ENCODE results near the gene TLE5.
A peak's percentile ranks its signal among the peaks of the same experiment; 100 is the strongest.
"Not testable (repeated sequence)": the region's sequence is repeated elsewhere in the genome, so short reads cannot be mapped to it uniquely, and the experiment has no call there.

The TLE5 gene

DNA sequence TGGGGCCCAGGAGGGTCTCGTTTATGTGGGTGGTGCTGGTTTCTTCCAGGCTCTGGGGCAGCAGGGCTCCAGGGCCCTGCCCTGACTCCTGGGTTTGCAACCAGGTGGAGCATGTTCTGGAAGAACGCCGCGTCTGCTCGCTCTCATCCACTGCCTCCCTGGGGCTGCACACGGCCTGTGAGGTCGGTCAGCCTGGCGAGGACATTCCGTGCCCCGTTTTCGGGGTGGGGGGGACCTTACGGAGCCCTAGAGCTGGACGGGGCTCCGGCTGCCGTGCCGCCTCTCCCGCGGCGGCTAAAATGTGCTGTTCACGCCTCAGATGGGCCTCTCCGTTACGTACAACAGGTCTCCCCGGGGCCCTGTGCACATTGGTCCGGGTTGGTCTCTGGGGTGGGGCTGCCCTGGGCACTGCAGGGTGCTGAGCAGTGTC, 35.2 kb upstream of the TLE5 start:
- no peak for DNase-seq
- in situ Hi-C loops (cut with HindIII; ENCODE audit: low pct_ligation_motif_present, low pct_unique_long_range_greater_than_20kb, low sequenced_read_pairs), result no loop called here

DNA sequence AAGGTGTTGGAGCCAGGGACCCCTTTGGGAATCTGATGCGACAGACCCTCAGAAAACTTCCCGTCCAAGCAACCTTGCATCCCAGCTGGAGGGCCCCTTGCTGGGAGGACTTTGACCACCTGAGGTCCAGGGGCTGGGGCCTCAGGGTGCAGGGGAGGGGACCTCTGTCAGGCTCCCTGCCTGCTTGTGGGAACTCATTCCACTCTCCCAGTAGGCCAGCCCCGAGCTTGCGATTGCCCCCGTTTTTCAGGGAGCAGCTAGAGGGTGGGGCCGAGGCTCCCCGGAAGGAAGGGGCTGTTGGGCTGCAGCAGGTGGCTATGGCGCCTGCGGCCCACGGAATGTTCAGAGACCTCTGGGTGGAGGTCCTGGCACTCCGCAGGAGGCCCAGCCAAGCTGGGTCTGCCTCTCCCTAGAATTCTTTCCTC, 34.6 kb upstream of the TLE5 start:
- DNase-seq, result no peak
- in situ Hi-C loops (cut with HindIII; ENCODE audit: low pct_ligation_motif_present, low pct_unique_long_range_greater_than_20kb, low sequenced_read_pairs), result no loop called here

DNA sequence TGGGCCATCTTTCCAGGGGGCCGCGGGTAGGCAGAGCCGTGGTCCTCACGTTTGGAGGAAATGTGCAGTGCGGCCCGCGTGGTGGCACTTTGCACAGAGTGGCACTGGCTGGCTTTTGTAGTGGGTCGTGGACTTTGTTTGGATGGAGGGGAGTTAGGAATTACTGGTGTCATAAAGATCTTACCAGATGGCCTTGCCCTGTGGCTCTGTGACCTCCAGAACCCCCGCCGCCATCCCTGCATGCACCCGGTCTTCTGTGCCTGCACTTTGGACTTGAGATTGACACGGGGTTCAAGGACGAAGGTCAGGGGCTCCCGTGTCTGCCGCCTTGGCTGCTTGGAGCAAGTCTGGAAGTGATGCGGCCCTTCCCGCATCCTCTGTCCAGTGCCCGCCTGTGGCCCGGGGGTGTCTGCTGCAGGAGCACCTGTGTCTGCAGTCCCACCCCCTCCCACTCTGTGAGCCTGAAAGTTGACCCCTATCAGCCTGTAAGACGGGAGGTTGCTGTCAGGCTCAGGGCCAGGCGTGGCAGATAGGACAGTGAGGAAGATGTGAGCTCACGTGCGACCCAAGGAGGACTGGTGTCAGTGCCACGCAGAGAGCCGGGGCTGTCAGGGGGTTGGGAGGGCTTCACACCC, 34.1 kb upstream of the TLE5 start:
- in situ Hi-C loops (cut with HindIII; ENCODE audit: low pct_ligation_motif_present, low pct_unique_long_range_greater_than_20kb, low sequenced_read_pairs), result no loop called here
- no peak for DNase-seq

DNA sequence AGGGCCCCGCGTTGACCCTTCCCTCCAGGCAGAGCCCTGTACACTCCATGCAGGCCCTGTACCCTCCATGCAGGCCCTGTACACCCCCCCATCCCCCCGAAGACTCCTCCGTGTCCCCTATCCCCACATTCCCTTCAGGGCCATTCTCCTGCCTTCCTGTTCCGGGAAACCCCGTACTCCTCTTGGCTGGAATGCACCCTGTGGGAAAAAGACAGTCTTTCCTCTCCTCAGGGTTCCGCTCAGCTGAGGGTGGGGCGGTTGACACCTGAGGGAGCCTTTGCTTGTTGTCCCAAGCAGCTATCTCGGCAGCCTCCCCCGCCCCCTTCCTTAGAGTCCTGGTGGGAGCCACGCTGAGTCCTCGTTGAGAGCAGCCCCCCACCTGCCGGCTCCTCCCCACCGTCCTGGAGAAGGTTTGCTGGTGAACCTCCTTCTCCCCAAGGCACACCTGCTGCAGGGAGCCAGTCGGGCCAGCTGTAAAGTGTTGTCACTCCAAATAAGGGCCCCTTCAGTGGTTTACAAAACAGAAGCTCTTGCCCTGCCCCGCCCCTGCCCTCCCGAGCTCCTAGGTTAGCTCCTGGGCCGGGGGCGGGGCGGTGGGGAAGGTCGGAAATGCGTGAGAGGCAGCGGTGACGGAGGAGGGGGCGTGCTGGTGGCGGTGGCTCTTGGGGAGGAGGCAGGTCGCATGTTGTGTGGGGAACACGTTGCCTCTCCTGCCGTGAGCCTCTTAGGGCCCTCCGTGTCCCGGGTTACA, 33.3 kb upstream of the TLE5 start:
- in situ Hi-C loops (cut with HindIII; ENCODE audit: low pct_ligation_motif_present, low pct_unique_long_range_greater_than_20kb, low sequenced_read_pairs), result no loop called here
- DNase-seq, result no peak

DNA sequence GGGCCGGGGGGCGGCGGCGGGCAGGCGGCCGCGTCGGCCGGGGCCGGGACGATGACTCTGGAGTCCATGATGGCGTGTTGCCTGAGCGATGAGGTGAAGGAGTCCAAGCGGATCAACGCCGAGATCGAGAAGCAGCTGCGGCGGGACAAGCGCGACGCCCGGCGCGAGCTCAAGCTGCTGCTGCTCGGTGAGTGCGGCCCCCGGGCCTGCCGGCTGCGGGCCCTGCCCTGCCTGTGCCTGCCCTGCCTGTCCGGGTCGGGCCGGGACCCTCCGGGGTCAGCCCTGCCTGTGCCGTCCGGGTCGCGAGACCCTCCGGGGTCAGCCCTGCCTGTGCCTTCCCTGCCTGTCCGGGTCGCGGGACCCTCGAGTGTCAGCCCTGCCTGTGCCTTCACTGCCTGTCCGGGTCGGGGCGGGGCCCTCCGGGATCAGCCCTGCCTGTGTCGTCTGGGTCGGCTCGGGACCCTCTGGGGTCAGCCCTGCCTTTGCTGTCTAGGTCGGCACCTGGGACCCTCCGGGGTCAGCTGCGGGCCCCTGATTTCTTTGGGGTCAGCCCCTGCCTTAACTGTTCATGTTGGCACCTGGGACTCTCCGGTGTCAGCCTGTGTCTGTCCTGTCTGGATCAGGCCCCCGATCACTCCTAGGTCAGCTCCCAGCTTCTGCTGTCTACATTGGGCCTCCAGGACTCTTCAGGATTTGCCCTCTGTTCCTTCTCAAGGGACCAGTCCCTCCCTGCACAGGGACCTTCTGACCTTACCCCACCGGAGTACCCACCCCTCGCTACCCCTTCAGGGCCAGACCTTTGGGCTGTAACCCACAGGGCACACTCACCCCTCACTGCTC, 32.5 kb upstream of the TLE5 start:
- in situ Hi-C loops (cut with HindIII; ENCODE audit: low pct_ligation_motif_present, low pct_unique_long_range_greater_than_20kb, low sequenced_read_pairs), result no loop called here
- peak; percentile 28 for DNase-seq

DNA sequence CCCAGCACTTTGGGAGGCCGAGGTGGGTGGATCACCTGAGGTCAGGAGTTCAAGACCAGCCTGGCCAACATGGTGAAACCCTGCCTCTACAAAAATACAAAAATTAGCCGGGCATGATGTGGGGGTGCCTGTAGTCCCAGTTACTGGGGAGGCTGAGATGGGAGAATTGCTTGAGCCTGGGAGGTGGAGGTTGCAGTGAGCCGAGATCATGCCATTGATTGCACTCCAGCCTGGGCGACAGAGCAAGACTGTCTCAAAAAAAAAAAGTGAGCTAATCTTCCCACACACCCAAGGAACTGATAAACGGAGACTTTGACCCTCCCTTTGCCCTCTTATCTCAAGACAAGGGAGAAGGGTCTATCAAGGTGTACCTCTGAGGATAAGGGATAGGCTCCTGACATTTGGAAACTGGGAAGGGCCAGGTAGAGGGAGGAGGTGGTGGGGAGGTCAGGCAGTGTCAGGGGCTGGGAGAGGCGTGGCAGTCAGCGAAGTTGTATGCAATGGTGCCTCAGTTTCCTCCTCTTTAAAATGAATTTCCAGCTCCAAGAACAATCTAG, 27.1 kb upstream of the TLE5 start:
- in situ Hi-C loops (cut with HindIII; ENCODE audit: low pct_ligation_motif_present, low pct_unique_long_range_greater_than_20kb, low sequenced_read_pairs); DNase-seq: not testable (repeated sequence)

DNA sequence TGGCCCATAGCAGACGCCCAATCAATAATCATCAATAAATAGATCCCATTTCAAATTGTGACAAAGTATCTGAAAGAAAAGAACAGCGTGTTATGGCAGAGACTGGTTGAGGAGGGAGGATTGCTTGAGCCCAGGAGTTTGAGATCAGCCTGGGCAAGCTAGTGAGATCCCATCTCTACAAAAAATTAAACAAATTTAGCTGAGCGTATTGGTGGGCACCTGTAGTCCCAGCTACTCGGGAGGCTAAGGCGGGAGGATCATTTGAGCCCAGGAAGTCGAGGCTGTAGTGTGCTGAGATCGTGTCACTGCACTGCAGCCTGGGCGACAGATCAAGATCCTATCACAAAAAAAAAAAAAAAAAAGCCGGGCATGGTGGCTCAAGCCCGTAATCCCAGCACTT, 25.5 kb upstream of the TLE5 start:
- in situ Hi-C loops (cut with HindIII; ENCODE audit: low pct_ligation_motif_present, low pct_unique_long_range_greater_than_20kb, low sequenced_read_pairs), result no loop called here
- no peak for DNase-seq

DNA sequence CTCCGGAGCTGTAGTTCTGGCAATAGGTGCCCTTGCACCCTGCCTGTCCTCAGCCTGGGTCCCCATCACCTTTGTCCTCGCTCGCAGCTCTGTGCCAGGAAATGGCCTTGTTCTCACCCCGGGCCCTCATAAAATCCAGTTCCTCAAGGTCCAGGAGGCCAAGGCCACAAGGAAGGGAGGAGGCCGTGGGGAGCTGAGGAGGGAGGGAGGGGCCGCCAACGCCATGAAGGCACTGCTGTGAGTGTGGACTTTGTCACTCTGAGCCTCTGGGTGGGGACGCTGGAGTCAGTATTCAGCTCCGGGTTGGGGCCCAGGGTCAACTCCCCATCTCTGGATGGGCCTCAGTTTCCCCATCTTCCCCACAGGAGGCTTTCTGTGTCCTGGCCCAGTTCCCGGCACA, 22.6 kb upstream of the TLE5 start:
- no peak for DNase-seq
- in situ Hi-C loops (cut with HindIII; ENCODE audit: low pct_ligation_motif_present, low pct_unique_long_range_greater_than_20kb, low sequenced_read_pairs), result no loop called here

DNA sequence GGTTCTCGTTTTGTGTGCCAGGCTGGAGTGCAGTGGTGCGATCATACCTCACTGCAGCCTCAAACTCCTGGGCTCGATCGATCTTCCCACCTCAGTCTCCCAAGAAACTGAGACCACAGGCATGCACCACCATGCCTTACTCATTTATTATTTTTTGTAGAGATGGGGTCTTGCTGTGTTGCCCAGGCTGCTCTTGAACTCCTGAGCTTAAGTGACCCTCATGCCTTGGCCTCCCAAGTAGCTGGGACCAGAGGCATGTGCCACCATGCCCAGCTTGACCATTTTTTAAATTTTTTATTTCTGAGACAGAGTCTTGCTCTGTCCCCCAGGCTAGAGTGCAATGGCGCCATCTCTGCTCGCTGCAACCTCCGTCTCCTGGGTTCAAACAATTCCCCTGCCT, 21.7 kb upstream of the TLE5 start:
- in situ Hi-C loops (cut with HindIII; ENCODE audit: low pct_ligation_motif_present, low pct_unique_long_range_greater_than_20kb, low sequenced_read_pairs), result no loop called here
- no peak for DNase-seq

DNA sequence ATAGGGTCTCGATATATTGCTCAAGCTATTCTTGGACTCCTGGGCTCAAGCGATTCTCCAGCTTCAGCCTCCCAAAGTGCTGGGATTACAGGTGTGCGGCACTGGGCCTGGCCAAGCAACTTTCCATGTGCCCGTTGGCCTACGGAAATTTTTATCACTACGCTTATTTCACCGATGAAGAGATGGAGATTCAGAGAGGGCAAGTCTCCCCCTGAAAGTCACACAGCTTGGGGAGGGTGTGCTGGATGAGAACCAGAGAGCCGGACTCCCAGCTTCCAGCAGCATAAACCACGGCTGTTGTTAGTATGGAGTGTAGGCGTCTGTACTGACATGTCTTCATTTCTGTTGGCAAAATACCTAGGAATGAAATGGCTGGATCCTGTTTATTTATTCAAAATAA, 20.0 kb upstream of the TLE5 start:
- no peak for DNase-seq
- in situ Hi-C loops (cut with HindIII; ENCODE audit: low pct_ligation_motif_present, low pct_unique_long_range_greater_than_20kb, low sequenced_read_pairs), result no loop called here

DNA sequence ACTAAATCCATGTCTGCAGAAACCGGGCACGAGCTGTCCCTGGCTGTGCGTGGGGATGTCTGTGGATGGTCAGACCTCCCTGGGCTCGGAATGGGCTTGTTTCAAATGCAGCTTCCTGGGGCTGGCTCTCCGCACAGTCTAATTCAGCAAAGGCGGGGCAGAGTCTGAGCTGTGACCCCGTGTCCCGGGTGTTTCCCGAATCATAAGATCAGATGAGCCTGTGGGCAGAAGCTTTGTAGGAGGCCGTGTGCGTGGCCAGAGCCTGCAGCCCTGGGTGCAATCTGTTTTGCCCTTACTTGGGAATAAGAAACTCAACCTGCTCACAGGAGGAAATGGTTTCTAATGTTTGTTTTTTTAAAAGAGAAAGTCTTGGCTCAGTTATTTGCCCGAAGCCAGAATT, 18.0 kb upstream of the TLE5 start:
- in situ Hi-C loops (cut with HindIII; ENCODE audit: low pct_ligation_motif_present, low pct_unique_long_range_greater_than_20kb, low sequenced_read_pairs), result no loop called here
- no peak for DNase-seq

DNA sequence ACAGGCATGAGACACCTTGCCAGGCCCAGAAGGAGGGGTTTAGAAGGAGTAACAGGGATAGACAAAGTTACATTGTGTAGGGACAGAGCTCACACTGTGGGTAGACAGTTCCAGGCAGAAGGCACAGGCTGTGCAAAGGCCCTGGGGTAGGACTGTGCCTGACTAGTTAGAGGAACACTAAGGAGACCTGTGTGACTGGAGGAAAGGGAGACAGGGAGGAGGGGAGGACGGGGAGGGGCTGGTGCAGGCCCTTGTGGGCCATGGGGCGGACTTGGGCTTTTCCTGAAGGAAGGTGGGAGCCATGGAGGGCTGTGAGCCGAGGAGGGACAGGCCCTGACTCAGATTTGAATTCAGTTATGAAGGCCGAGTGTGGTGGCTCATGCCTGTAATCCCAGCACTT, 17.3 kb upstream of the TLE5 start:
- in situ Hi-C loops (cut with HindIII; ENCODE audit: low pct_ligation_motif_present, low pct_unique_long_range_greater_than_20kb, low sequenced_read_pairs), result no loop called here
- DNase-seq, result no peak

DNA sequence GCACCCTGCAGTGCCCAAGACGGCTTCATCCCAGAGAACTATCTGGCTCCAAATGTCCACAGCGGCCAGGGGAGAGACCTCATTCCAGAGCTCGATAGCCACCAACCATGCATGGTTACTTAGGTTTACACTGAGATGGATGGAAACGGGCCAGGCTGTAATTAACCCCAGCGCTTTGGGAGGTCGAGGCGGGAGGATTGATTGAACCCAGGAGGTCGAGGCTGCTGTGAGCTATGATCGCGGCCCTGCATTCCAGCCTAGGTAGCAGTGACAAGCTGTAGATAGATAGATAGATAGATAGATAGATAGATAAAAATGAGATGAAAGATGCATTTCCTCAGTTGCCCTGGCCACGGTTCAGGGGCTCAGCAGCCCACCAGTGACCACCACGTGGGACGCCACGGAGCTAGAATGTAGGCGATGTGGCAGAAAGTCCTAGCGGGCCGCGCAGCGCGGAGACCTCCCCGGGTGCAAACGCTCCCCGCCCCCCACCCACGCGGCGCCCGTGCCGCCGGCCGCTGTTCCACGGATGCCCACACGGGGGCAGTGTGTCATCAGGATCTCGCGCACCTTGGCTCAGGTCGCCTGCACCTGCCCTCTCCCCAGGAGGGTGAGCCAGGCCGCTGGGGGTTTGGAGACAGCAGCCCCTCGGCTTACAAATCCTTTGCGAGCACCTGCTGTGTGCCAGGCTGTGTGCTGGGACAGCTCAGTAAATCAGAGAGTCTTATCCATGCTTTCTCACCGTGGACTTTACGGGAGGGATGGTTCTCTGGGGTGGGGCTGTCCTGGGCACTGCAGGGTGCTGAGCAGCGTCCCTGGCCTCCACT, 13.5 kb upstream of the TLE5 start:
- in situ Hi-C loops (cut with HindIII; ENCODE audit: low pct_ligation_motif_present, low pct_unique_long_range_greater_than_20kb, low sequenced_read_pairs), result no loop called here
- peak; percentile 31 for DNase-seq

DNA sequence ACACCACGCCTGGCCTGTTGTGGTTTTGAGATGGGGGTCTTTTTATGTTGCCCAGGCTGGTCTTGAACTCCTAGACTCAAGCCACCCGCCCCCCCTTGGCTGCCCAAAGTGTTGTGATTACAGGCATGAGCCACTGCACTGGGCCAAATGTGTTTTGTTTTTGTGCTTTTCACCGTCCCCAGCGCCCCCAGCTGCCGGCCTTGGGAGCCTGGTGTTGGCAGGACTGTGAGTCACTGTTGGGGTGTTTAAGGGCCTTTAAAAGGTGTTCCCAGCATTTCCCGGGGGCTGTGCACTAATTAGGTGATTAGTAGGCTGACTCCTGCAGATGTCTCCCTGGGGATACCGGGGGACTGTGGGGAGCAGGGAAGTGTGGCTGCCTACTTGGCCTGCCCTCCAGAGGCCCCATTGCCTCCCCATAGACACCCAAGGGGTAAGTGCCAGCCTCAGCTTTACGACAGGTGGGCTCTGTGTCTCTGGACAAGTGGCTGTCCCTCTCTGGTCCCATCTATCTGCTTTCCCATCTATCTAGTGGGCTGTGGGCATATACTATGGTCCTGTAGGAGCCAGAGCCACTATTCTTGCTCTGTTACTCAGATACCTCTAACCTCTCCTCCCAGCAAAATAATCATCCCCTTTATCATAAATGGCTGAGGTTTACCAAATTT, 11.8 kb upstream of the TLE5 start:
- in situ Hi-C loops (cut with HindIII; ENCODE audit: low pct_ligation_motif_present, low pct_unique_long_range_greater_than_20kb, low sequenced_read_pairs), result no loop called here
- no peak for DNase-seq

DNA sequence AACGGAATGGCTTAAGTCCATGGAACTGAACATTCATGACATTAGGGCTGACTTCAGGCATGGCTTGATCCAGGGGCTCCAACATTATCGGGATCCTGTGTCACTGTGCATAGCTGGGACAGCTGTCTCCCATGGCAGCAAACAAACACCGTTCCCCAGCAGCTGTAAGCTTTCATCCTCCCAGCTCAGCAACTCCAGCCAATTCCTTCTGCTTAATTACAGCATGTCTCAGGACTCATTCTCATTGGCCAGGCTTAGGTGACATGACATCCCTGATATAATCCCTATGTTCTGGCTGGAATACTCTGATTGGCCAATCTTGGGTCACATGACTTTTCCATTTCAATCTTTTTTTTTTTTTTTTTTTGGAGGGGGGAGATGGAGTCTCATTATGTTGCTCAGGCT, 10.9 kb upstream of the TLE5 start:
- in situ Hi-C loops (cut with HindIII; ENCODE audit: low pct_ligation_motif_present, low pct_unique_long_range_greater_than_20kb, low sequenced_read_pairs), result no loop called here
- DNase-seq, result no peak

DNA sequence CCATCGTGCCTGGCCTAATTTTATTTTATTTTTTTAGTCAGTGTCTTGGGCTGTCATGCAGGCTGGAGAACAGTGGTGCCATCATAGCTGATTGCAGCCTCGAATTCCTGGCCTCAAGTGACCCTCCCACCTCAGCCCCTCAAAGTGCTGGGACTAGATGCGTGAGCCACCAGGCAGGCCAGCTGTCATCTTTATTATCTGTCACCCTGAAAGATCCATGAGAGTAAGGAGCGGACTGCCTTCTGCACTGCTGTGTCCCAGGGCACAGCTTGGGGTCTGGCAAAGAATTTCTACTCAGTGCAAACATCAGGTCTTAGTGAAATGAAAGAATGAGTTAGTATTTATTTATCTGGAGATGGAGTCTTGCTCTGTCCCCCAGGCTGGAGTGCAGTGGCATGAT, 9.5 kb upstream of the TLE5 start:
- no peak for DNase-seq
- in situ Hi-C loops (cut with HindIII; ENCODE audit: low pct_ligation_motif_present, low pct_unique_long_range_greater_than_20kb, low sequenced_read_pairs), result no loop called here

DNA sequence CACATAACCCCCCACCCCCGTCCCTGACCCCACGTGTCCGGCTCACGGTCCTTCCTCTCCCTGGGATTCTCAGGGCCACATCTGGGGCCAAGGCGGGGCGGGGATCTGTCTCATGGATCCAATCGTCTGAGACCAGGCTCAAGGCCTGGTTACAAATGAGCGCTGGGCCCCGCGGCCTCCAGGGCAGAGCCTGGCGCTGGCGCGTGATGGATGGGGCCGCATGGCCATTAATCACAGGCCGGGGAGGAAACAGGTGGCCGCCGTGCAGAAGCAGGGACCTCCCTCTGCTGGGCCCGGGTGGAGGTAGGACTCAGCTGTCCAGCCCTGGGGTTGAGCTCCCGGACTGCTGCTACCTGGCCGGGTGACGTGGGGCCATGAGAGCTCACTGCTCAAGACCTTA, 5.8 kb upstream of the TLE5 start:
- in situ Hi-C loops (cut with HindIII; ENCODE audit: low pct_ligation_motif_present, low pct_unique_long_range_greater_than_20kb, low sequenced_read_pairs), result no loop called here
- DNase-seq, result no peak

DNA sequence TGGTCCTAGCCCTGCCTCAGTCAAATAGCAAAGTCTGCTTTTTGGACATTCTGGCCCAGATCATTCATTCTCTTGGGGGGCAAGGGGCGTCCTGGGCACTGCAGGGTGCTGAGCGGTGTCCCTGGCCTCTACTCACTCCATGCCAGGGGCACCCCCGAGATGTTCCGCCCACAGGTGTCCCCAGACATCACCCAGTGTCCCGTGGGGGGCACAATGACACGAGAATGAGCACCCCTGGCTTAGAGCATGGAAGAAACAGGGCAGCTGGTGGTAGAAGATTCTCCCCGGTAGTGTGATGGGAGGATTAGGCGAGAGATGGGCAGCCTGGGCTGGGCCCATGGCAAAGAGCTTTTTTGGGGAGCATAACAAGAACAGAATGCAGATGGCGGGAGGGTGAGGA, 5.3 kb upstream of the TLE5 start:
- in situ Hi-C loops (cut with HindIII; ENCODE audit: low pct_ligation_motif_present, low pct_unique_long_range_greater_than_20kb, low sequenced_read_pairs), result no loop called here
- no peak for DNase-seq

Data from ACHN (cell line).